ENCODE data around the gene KRT39. TPM values are rescaled to one million over a fixed set of nuclear protein-coding genes. Genes with fewer than 3 reads are reported as not detected.

The KRT39 gene
- polyA plus RNA-seq, 3 donors: not detected

DNA sequence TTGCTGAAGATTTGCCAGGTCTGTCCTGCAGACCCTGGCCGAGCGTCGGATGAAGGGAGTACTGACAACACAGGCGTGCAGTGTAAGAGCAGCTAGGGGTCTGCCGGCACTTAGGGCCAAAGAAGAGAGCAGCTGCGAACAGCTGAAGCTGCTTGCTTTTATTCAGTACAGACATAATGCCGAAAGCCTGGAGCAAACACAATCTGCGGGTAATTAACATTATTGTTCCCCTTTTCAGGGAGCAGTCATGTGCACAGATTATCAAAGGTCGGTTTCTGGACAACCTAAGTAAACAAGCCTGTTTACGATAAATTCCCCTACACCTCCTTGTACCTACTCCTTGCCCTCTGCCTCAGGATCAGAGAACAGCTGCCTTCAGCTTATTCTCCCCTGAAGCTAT, 17.3 kb downstream of the KRT39 start:
- H3K9me3 Mint-ChIP-seq: peaks cover 0 to 2% (median 0%) of the 10 kb centered on the region in 7 donors
- H3K27me3 Mint-ChIP-seq (ENCODE audit: low read depth in 3 of 3): peaks cover 33 to 59% (median 35%) of the 10 kb centered on the region in 3 donors
- DNase-seq: no peak
- Histone ChIP-seq H3K36me3 (replicated peaks in 1 of 2; ENCODE audit: control insufficient read depth in 1 of 2, insufficient read depth in 2 of 2, low read length in 2 of 2) (no peaks in the 10 kb centered on the region), H2AFZ (ENCODE audit: insufficient read depth, low read depth, low read length, poor library complexity, severe bottlenecking) (no peak overlapping the region), H3K79me2 (ENCODE audit: insufficient read depth, low read length) (no peaks in the 10 kb centered on the region), H3K9ac (ENCODE audit: insufficient read depth, low read length, poor library complexity, severe bottlenecking) (no peak overlapping the region), H4K20me1 (ENCODE audit: insufficient read depth, low read length) (no peaks in the 10 kb centered on the region), H3K27ac (ENCODE audit: low read depth in 1 of 2, low read length in 2 of 2) (no peak overlapping the region), H3K9me3 (replicated peaks in 1 of 2; ENCODE audit: control insufficient read depth in 1 of 2, insufficient read depth in 1 of 2, low read length in 2 of 2) (no peaks in the 10 kb centered on the region), H3K4me2 (replicated peaks; ENCODE audit: extremely low read depth, low read length, poor library complexity, severe bottlenecking) (no peak overlapping the region), H3K27me3 (ENCODE audit: control insufficient read depth in 2 of 2, insufficient read depth in 2 of 2, low read length in 2 of 2) (peaks cover 17 to 24% of the 10 kb centered on the region in 2 donors), H3K4me3 (replicated peaks in 1 of 3; ENCODE audit: low read depth in 2 of 3, low read length in 3 of 3) (no peak overlapping the region), H3K4me1 (ENCODE audit: control insufficient read depth in 1 of 2, insufficient read depth in 2 of 2, low read length in 2 of 2) (peaks cover 0 to 9% of the 10 kb centered on the region in 2 donors)
- no peak overlapping the region for H3K27ac Mint-ChIP-seq
- WGBS (ENCODE audit: insufficient coverage): 62% methylated on average over 9 of the region's 10 CpGs
- TF ChIP-seq, protein P1, sequence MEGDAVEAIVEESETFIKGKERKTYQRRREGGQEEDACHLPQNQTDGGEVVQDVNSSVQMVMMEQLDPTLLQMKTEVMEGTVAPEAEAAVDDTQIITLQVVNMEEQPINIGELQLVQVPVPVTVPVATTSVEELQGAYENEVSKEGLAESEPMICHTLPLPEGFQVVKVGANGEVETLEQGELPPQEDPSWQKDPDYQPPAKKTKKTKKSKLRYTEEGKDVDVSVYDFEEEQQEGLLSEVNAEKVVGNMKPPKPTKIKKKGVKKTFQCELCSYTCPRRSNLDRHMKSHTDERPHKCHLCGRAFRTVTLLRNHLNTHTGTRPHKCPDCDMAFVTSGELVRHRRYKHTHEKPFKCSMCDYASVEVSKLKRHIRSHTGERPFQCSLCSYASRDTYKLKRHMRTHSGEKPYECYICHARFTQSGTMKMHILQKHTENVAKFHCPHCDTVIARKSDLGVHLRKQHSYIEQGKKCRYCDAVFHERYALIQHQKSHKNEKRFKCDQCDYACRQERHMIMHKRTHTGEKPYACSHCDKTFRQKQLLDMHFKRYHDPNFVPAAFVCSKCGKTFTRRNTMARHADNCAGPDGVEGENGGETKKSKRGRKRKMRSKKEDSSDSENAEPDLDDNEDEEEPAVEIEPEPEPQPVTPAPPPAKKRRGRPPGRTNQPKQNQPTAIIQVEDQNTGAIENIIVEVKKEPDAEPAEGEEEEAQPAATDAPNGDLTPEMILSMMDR (IDR thresholded peaks at IDR 0.05): no peak
- intact Hi-C loops (cut with micrococcal nuclease): no loop called here
- no peaks in the 10 kb centered on the region for H3K36me3 Mint-ChIP-seq
- H3K4me3 Mint-ChIP-seq: peak overlapping the region in 1 of 2 donors; percentile 8
- H3K4me1 Mint-ChIP-seq: peaks cover 8% of the 10 kb centered on the region

DNA sequence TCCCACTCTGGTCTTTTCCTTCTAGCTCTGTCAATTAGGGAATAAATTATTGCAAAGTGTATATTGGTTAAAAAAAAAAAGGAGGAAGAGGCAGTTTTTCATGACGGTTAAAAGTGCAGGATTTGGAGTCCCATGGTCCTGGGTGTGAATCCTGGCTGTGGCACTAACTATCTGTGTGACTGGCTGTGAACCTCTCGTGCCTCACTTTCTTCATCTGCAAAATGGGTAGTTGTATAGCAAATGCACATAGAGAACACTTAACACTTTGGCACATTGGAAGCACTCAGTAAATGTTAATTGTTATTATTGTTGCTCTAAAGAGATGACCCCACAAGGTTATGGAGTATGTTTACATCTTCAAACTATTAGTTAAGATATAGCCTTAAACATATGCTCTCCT, 18.8 kb downstream of the KRT39 start:
- Mint-ChIP-seq H3K27me3 (ENCODE audit: low read depth in 3 of 3) (peaks cover 30 to 48% (median 33%) of the 10 kb centered on the region in 3 donors), H3K27ac (no peak overlapping the region), H3K4me1 (peaks cover 6% of the 10 kb centered on the region), H3K36me3 (no peaks in the 10 kb centered on the region), H3K4me3 (peak overlapping the region in 1 of 2 donors; percentile 28), H3K9me3 (peaks cover 0 to 4% (median 0%) of the 10 kb centered on the region in 7 donors)
- H3K27me3 ChIP-seq (ENCODE audit: control insufficient read depth in 2 of 2, insufficient read depth in 2 of 2, low read length in 2 of 2): peaks cover 17 to 25% of the 10 kb centered on the region in 2 donors
- H3K4me2 ChIP-seq (replicated peaks; ENCODE audit: extremely low read depth, low read length, poor library complexity, severe bottlenecking): no peak overlapping the region
- intact Hi-C loops (cut with micrococcal nuclease): no loop called here
- no peak for DNase-seq
- 57% methylated on average over 1 of the region's 2 CpGs for WGBS (ENCODE audit: insufficient coverage)
- no peak overlapping the region for H3K27ac ChIP-seq (ENCODE audit: low read depth in 1 of 2, low read length in 2 of 2)
- H2AFZ ChIP-seq (ENCODE audit: insufficient read depth, low read depth, low read length, poor library complexity, severe bottlenecking): no peak overlapping the region
- no peaks in the 10 kb centered on the region for H3K9me3 ChIP-seq (replicated peaks in 1 of 2; ENCODE audit: control insufficient read depth in 1 of 2, insufficient read depth in 1 of 2, low read length in 2 of 2)
- TF ChIP-seq, protein P1 (IDR thresholded peaks at IDR 0.05): no peak
- no peaks in the 10 kb centered on the region for H3K36me3 ChIP-seq (replicated peaks in 1 of 2; ENCODE audit: control insufficient read depth in 1 of 2, insufficient read depth in 2 of 2, low read length in 2 of 2)
- no peaks in the 10 kb centered on the region for H3K79me2 ChIP-seq (ENCODE audit: insufficient read depth, low read length)
- H3K4me3 ChIP-seq (replicated peaks in 1 of 3; ENCODE audit: low read depth in 2 of 3, low read length in 3 of 3): no peak overlapping the region
- H3K9ac ChIP-seq (ENCODE audit: insufficient read depth, low read length, poor library complexity, severe bottlenecking): no peak overlapping the region
- H4K20me1 ChIP-seq (ENCODE audit: insufficient read depth, low read length): no peaks in the 10 kb centered on the region
- peaks cover 0 to 7% of the 10 kb centered on the region in 2 donors for H3K4me1 ChIP-seq (ENCODE audit: control insufficient read depth in 1 of 2, insufficient read depth in 2 of 2, low read length in 2 of 2)

Data from CD14-positive monocyte (primary cell).